GM08714 (cell line): ENCODE data around the gene IGSF5.

Source experiments
- H3K4me3 ChIP-seq: fragments of 200-500 bp; sonication (Bioruptor generic); 2 replicates; pipeline ENCODE4 v1.5.1; 2014; ENCODE audit warnings: mild to moderate bottlenecking, low read length, inconsistent platforms
- ZNF274 ChIP-seq: IDR thresholded peaks from 2 replicates; pipeline ENCODE4 v1.6.1; 2012; ENCODE audit warnings: mild to moderate bottlenecking, low read depth, low read length

Gene IGSF5

GRCh38 chr21:39837861-39838359, 92.9 kb downstream of the IGSF5 start:
- no peak overlapping the region for H3K4me3 ChIP-seq
- no peak for TF ChIP-seq ZNF274

- TF ChIP-seq ZNF274: no peak
- no peak overlapping the region for H3K4me3 ChIP-seq
These were observed 95.6 kb downstream of the IGSF5 start for GRCh38 chr21:39840373-39841097.

GRCh38 chr21:39842741-39843459, 97.9 kb downstream of the IGSF5 start:
- TF ChIP-seq ZNF274: no peak
- no peak overlapping the region for H3K4me3 ChIP-seq

- TF ChIP-seq ZNF274: no peak
- no peak overlapping the region for H3K4me3 ChIP-seq
These were observed 98.5 kb downstream of the IGSF5 start for GRCh38 chr21:39843483-39843882.

GRCh38 chr21:39843916-39844315, 98.9 kb downstream of the IGSF5 start:
- TF ChIP-seq ZNF274: no peak

GRCh38 chr21:39845571-39846130, 100.7 kb downstream of the IGSF5 start:
- no peak for TF ChIP-seq ZNF274
- H3K4me3 ChIP-seq: no peak overlapping the region

More at GRCh38 chr21:39843916-39844315, 98.9 kb downstream of the IGSF5 start:
- H3K4me3 ChIP-seq: no peak overlapping the region

- no peak overlapping the region for H3K4me3 ChIP-seq
- TF ChIP-seq ZNF274: no peak
These were observed 102.9 kb downstream of the IGSF5 start for GRCh38 chr21:39847877-39848276.

- no peak for TF ChIP-seq ZNF274
- no peak overlapping the region for H3K4me3 ChIP-seq
These were observed 104.2 kb downstream of the IGSF5 start for GRCh38 chr21:39849014-39849655.

GRCh38 chr21:39850333-39850732, 105.3 kb downstream of the IGSF5 start:
- no peak for TF ChIP-seq ZNF274
- H3K4me3 ChIP-seq: no peak overlapping the region

- no peak for TF ChIP-seq ZNF274
- H3K4me3 ChIP-seq: no peak overlapping the region
These were observed 106.1 kb downstream of the IGSF5 start for GRCh38 chr21:39851002-39851618.
